HG02642 (cell line): ENCODE measurements around the gene ECEL1.
"Not testable (repeated sequence)": the region's sequence is repeated elsewhere in the genome, so short reads cannot be mapped to it uniquely, and the experiment has no call there.

Experiments used
- ATAC-seq: cut with Tn5 transposase; IDR thresholded peaks from one replicate; pipeline ENCODE4 v1.9.1; 2021; ENCODE audit warnings: mild to moderate bottlenecking; ENCODE audit not compliant: unreplicated experiment, poor library complexity

Gene ECEL1

DNA sequence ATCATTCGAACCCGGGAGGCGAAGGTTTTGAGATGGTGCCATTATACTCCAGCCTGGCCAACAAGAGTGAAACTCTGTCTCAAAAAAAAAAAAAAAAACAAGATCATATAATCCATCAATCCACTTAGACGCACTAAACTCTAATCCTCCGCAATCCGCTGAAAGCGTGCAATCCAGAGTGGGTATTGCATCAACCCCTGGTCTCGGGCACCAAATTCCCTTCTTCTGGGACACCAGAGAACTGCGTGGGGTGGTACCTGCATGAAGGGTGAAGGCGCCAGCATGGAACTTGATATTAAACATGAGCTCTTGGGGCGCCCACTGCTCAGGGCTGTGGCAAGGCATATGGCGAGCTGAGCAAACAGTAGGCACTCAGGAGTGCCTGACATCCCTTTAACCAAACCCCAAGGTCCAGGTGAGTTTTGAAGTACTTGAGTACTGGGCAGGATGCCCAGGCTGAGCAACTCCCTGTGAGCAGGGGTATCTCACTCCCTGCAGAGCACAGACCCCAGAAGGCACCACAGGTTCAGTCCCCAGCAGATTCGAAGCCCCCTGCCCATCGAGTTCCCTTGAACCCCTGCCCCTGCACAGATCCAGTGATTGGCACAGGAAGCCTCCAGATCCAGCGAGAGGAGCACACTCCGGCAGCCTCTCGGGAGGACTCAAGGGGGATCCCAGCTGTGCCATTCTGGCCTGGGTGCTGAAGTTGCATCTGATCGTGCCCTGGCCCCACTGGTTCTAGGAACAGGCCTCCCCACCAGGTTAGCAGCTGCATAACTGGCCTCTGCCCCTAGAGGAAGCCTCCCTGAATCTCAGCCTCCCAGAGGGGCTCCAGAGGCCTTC is 23.7 kb downstream of the ECEL1 start:
- no peak for ATAC-seq

DNA sequence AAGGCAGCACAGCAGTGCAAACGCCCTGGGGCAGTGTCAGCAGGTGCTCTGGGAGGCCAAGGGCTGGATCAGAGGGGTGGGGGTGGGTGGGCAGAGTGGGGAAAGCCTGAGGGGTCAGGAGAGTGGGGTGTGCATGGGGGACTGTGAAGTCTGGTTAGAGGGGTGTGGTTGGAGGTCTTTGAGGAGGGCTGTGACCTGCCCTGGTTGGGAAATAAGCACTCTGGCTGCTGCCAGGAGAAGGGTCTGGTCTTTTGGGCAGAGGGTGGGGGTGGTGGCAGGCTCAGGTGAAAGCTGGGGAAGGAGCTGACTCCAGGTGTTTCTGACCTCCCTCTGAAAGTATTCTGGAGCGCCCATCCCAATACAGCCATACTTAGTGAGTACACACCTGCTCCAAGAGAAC is 27.5 kb downstream of the ECEL1 start:
- no peak for ATAC-seq

DNA sequence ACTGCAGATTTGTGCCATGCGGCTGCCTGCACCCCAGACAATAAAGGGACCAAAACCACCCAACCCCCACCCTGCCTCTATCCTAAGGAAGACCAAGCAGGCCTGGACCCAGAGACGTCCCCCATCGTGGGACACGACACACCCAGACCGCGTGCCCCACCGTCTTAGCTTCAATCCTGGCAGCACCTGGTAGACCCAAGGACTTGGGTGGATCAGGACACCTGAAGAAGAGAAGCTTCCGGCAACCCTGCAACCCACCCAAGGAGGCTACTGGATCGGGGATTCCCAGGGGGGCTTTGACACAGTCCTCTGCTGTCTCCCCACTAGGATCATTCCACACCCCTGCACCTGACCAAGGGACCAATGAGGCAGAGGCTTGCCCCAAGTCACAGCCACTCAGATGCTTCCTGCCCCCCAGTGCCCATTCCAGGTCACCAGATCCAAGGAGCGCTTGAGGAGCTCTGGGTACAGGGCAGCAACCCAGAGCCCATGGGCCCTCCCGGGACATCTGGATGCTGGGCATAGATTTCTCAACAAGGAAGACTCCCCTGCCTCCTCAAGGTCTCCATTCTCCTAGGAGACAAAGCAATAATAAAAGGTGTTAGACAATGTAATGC is 28.1 kb downstream of the ECEL1 start:
- no peak for ATAC-seq

DNA sequence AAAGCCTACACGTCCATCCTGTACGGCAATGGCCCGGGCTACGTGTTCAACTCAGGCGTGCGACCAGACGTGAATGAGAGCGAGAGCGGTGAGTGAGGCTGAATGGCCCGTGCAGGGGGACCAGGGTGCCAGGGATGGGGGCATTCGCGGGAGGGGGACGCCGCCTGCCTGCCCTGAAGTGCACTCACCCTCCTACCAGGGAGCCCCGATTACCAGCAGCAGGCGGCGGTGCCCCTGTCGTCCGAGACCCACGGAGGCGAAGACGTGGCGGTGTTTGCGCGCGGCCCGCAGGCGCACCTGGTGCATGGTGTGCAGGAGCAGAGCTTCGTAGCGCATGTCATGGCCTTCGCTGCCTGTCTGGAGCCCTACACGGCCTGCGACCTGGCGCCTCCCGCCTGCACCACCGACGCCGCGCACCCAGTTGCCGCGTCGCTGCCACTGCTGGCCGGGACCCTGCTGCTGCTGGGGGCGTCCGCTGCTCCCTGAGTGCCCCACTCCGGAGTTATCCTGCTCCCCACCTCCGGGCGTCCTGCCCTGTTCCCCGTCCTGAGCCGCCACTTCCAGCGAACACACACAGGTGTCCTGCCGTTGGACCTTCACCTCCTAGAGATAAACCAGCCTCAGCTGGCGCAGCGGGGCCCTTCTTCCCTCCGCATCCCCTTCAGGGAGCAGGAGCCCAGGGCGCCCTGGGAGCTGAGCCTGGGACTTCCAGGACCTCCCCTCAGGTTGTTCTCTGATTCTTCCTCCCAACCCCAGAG is 28.8 kb downstream of the ECEL1 start:
- ATAC-seq, result no peak

DNA sequence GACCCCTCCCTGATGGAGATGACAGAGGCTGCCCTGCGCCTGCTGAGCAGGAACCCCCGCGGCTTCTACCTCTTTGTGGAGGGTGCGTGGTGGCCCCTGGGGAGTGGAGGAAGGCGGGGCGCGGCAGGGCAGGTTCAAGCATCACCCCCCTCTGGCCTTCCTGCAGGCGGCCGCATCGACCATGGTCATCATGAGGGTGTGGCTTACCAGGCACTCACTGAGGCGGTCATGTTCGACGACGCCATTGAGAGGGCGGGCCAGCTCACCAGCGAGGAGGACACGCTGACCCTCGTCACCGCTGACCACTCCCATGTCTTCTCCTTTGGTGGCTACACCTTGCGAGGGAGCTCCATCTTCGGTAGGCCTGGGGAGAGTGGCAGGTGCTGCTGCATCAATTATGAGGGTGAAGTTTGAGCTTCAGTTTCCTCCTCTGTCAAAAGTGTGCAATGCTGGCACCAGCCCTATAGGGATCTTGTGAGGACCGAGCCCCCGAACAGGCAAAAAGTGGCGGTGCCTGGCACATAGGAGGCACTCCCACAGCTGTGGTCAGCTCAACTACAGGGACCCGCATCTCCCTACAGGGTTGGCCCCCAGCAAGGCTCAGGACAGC is 29.5 kb downstream of the ECEL1 start:
- no peak for ATAC-seq

DNA sequence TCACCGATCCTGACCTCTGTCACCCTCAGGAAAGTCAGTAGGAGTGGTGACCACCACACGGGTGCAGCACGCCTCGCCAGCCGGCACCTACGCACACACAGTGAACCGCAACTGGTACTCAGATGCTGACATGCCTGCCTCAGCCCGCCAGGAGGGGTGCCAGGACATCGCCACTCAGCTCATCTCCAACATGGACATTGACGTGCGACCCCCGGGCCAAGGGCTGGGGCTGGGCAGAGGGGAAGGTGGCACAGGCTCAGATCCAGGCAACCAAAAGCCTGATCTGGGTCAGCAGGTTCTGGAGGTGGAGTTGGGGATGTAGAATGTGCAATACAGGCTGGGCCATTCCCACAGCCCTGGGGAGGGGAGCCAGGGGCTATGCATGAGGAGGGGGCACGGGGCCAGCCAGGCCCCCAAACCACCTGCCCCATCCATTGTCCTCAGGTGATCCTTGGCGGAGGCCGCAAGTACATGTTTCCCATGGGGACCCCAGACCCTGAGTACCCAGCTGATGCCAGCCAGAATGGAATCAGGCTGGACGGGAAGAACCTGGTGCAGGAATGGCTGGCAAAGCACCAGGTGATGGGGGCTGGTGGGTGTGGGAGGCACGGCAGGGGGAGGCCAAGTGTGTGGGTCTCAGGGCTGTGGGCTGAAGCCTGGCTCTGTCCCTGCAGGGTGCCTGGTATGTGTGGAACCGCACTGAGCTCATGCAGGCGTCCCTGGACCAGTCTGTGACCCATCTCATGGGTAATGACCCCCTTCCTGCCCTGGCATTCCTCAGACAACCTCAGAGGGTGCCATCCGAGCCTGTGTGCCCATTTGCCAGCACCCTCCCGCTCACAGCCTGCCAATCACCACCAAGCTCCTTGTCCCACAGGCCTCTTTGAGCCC is 30.3 kb downstream of the ECEL1 start:
- no peak for ATAC-seq

DNA sequence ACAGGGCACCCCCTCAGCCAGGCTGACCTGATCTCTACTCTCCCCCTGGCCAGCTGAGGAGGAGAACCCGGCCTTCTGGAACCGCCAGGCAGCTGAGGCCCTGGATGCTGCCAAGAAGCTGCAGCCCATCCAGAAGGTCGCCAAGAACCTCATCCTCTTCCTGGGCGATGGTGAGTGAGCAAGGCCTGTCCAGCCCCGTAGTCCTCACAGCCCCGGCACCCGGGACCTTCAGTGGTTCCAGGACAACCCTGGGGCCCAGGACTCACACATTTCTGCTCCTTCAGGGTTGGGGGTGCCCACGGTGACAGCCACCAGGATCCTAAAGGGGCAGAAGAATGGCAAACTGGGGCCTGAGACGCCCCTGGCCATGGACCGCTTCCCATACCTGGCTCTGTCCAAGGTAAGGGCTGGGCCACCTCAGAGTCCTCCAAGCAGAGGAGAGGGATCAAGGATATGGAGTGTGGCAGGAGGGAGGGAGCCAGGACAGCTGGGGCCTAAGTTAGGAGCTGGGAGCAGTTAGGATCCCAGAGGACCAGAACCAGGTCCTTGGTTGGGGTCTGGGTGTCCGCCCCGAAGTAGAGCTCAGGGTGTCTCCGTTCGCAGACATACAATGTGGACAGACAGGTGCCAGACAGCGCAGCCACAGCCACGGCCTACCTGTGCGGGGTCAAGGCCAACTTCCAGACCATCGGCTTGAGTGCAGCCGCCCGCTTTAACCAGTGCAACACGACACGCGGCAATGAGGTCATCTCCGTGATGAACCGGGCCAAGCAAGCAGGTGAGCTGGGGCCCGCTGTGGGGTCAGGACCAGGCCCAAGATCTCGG is 31.1 kb downstream of the ECEL1 start:
- no peak for ATAC-seq

DNA sequence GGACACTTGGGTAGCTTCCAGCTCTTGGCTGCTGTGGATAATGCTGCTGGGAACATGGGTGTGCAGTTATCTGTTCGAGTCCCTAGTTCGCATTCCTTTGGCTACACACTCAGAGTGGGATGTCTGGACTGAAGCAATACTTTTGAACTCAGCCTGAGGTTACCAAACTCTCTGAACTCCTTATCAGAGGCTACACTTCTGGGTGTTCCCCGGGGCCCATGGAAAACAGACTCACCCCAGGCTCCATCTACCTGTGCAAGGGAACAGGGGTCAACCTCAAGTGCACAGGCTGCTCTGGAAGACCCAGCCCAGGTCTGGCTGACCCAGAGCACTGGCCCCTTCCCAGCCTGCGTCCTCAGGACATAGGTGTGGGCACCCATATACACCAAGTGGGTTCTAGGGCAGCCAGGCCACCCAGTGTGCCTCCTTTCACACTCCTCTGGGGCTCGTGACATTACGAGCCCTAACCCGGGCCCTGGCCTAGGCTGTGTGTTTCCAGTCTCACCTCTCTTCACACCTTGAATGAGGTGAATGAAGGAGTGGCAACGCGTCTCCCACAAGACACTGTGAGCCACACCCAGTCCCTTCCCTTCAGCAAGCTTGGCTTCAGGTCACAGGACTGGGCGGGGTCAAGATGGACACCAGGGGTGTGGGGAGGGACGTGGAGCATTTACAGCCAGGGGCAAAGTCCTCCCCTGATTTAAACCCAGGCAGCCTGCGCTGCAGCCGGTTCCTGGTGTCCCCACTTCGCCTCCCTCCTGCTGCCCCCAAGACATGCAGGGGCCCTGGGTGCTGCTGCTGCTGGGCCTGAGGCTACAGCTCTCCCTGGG is 32.0 kb downstream of the ECEL1 start, which contains the start of gene ALPI:
ALPI (plus strand) TSS at position 728 of the 830 bp plus-strand sequence; CDS start at position 775, 47 bp downstream.
- ATAC-seq, result no peak

DNA sequence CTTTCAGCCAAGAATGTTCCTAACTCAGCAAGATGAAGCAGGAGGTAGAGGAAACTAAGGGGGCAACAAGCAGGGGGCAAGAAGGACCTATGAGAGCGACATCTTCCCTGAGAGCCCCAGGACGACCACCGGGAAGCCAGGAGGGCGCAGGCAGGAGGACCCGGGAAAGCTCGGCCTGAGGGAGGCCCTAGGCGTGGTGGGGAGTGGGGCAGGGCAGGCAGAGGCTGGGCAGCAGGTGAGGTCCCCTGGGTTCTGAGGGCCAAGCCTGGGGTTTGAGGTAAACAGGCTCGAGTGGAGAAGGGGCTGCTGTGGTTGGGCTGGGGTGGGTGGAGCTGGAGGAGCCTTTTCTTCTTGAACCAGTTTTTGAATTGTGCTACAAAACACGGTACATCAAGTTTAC is 33.0 kb downstream of the ECEL1 start:
- ATAC-seq, result no peak

DNA sequence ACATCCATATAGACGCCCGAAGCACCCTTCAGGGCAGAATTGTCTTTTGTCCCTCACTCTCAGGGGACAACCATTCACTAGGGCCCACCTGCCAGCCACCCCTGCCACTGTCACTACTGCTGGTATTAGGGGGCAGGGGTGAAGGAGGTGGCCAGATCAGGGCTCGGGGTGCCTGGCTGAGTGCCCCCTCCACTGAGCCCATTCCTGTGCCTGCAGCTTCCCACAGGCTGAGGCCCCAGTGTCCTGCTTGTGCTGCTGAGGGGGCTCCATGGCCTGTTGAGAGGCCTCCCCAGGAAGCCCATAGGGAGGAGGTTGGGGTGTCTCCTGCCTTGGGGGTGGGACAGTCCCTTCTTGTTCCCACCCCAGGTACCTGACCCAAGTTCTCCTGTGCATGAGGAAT is 36.0 kb downstream of the ECEL1 start:
- not testable (repeated sequence) for ATAC-seq

DNA sequence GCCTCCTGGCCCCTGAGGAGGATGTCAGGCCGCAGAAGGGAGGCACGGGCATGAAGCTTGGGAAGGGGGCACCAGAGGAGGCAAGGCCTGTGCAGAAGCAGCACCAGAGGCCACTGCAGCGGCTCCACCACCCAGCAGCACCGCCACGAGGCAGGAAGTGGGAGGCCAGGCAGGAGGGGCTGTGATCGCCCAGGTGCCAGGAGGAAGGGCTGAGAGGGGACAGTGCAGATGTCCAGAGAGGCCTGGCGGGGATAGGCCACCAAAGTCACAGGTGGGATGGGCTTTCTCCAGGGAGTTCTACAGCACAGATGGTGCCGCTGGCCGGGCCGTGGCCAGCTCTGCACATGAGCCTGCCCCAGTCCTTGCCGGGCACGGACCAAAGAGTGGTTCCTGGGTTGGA is 37.7 kb downstream of the ECEL1 start:
- ATAC-seq, result no peak

DNA sequence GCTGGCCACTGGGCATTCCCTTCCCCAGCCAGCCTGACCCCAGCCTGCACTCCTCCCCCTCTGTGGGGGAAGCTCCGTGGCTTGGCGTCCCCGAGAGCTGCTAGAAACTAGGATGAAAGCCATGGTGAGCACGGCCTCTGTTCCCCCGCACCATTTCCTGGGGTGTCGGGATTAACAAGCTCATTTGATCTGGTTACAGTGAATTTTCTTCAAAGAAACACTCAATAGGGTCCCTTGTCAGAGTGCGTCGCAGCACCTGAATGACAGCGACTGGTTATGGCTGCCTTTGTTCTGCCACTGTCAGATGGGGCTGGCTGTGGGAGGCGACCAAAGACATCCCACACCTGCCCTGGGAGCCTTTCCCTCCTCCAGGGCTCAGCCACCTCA is 39.3 kb downstream of the ECEL1 start:
- no peak for ATAC-seq

DNA sequence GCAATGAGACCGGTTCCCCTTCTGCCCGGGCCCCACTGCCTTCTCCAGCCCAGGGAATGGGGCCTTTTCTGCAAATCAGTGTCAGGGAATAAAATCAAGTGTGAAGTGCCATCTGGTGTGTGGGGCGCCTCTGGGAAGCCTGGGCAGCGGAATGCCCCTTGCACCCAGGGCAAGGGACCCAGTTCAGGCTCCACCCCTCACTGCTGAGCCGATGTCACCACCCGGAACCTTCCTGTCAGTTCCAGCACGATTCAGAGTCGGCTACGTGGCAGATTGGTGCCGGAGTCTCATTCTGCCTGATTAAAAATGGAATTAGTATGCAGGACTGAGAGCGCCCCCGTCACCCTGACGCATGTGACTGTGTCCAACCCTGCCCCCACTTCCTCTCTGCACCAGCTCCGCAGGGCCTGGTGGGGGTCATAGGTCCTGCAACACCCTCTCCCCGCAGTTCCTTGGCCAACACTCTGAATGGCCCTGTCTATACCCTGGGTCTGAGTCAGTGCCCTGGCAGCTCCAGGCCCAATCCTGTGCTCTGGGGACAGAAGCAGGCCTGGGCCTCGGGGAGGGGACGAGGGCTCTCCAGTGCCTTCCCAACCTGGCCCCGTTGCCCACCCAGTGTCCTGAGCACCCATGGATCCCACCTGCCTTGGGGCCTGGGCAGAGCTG is 39.9 kb downstream of the ECEL1 start:
- no peak for ATAC-seq

DNA sequence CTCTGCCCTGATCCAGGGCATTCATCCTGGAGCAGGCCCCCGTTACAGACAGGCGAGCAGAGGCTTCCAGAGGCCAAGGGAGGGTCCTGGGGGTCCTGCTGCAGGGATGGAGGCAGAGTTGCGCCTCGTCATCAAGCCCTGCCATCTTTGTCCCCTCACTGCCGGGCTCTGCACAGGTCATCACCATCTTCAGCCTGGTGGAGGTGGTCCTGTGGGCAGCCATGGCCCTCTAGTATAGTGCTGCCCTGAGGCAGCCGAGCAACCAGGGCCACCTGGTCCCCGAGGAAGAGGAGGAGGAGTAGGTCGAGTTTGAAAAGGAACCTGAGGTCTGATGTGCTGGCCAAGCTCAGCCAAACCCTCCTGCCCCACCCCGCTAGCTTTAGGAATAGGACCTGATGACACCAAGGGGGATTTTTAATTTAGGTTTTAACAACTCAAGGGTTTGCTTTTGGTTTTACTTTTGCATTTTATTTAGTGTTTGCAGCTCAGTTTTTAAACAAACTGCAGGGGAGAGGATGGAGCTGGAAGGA is 40.5 kb downstream of the ECEL1 start:
- no peak for ATAC-seq

DNA sequence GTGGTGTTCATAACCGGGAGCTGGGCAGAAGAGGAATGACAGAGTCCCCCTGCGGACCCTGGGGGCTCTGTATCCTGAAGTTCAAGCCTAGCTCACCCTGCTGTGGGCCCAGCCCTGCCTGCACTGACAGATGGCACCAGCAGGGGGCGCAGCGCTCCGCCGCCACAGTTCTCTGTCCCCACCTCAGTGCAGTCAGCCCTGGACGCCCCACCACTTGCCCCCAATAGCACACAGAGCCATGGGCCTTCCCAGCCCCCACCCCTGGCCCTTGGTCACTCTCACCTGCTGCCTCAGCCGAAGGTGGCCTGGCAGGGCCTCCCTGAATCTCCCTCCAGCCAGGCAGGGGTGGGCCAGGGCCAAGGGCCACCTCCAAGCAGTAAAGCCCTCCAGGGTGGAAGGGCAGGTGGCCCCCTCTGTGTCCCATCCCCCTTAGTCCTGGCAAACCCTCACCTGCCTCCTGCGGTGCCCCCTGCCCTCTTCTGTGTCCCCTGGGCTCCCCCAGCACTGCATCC is 41.3 kb downstream of the ECEL1 start:
- not testable (repeated sequence) for ATAC-seq

DNA sequence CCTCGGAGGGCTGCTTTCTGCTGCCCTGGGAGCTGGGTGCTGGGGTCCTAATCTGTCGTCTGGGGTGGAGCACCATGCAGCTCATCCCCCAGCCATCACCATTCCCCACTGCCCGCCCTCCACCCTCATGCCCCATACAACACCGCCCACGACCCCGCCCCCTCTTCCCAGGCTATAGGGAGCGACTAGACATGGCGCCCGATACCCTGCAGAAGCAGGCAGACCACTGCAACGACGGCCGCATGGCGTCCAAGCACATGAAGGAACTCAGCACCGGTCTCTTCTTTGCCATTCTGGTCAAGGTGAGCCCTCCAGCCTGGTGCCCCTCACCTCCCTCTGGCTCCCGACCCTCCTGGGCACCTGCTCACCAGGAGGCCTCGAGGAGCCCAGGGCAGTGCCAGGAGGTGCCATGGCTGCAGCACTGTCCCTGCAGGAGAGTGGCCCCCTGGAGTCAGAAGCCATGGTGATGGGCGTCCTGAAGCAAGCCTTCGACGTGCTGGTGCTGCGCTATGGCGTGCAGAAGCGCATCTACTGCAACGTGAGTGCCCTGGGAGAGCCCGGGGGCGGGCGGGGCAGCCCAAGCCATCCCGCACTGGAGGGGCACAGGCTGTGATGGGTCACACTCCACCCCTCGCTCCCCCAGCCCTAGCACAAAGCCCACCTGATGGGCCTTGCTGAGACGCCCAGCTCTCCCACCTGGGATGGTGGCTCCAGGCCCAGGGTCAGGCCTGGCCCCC is 42.3 kb downstream of the ECEL1 start:
- ATAC-seq, result not testable (repeated sequence)
